Measurements from ENCODE around the gene CDCA4.

The CDCA4 gene

GRCh38 chr14:104982548-104983230 lies 38.2 kb downstream of the CDCA4 start:
- no peak for TF ChIP-seq CTCF (IDR thresholded peaks at IDR 0.05; ENCODE audit: insufficient read depth, low read length, poor library complexity, severe bottlenecking)
- peaks cover 1% of the 10 kb centered on the region; the same call in 1 of the 2 replicates for H3K27me3 ChIP-seq (replicated peaks; ENCODE audit: control insufficient read depth, insufficient read depth, low read length)
- no peak for DNase-seq (ENCODE audit: extremely low read depth, insufficient read length)
- no peak overlapping the region for H3K4me3 ChIP-seq (replicated peaks; ENCODE audit: low read depth, low read length)
- H3K36me3 ChIP-seq (ENCODE audit: control insufficient read depth, insufficient read depth, low read length), result no peaks in the 10 kb centered on the region

- peaks cover 1% of the 10 kb centered on the region; the same call in 1 of the 2 replicates for H3K27me3 ChIP-seq (replicated peaks; ENCODE audit: control insufficient read depth, insufficient read depth, low read length)
- no peak for DNase-seq (ENCODE audit: extremely low read depth, insufficient read length)
- no peak for TF ChIP-seq CTCF (IDR thresholded peaks at IDR 0.05; ENCODE audit: insufficient read depth, low read length, poor library complexity, severe bottlenecking)
- H3K36me3 ChIP-seq (ENCODE audit: control insufficient read depth, insufficient read depth, low read length), result no peaks in the 10 kb centered on the region
- no peak overlapping the region for H3K4me3 ChIP-seq (replicated peaks; ENCODE audit: low read depth, low read length)
Measured at GRCh38 chr14:104981699-104982541, 39.0 kb downstream of the CDCA4 start.

- Histone ChIP-seq H3K4me3 (replicated peaks; ENCODE audit: low read depth, low read length) (no peak overlapping the region), H3K36me3 (ENCODE audit: control insufficient read depth, insufficient read depth, low read length) (no peaks in the 10 kb centered on the region), H3K27me3 (replicated peaks; ENCODE audit: control insufficient read depth, insufficient read depth, low read length) (peaks cover 1% of the 10 kb centered on the region; the same call in 1 of the 2 replicates)
- DNase-seq (ENCODE audit: extremely low read depth, insufficient read length), result no peak
- no peak for TF ChIP-seq CTCF (IDR thresholded peaks at IDR 0.05; ENCODE audit: insufficient read depth, low read length, poor library complexity, severe bottlenecking)
Measured at GRCh38 chr14:104980611-104981531, 40.0 kb downstream of the CDCA4 start.

- TF ChIP-seq CTCF (IDR thresholded peaks at IDR 0.05; ENCODE audit: insufficient read depth, low read length, poor library complexity, severe bottlenecking), result no peak
- no peak overlapping the region for H3K4me3 ChIP-seq (replicated peaks; ENCODE audit: low read depth, low read length)
- no peak for DNase-seq (ENCODE audit: extremely low read depth, insufficient read length)
- H3K36me3 ChIP-seq (ENCODE audit: control insufficient read depth, insufficient read depth, low read length), result no peaks in the 10 kb centered on the region
- H3K27me3 ChIP-seq (replicated peaks; ENCODE audit: control insufficient read depth, insufficient read depth, low read length), result peaks cover 1% of the 10 kb centered on the region; the same call in 1 of the 2 replicates
Measured at GRCh38 chr14:104979758-104980610, 40.9 kb downstream of the CDCA4 start.

Measured in GM06990 (cell line).